ENCODE data around the gene GPR39.
A peak's percentile ranks its signal among the peaks of the same experiment; 100 is the strongest.
"Not testable (repeated sequence)": the region's sequence is repeated elsewhere in the genome, so short reads cannot be mapped to it uniquely, and the experiment has no call there.

The GPR39 gene

DNA sequence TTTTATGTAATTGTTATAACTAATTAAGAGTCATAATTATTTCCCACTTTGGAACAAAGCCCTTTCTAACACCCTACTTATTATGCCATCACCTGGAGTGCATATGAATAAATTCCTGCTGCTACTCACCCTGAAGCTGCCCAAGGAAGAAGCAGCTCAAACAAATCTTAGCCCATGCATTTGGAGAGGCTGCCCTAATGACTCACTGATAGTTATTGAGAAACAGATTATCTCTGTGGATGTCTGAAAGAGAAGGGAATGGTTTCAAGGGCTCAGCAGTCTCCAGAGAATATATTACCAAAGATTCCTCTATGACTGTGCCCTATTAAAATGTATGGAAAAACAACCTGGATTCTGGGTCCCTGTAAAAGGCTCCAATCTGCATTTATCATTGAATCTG, 81.0 kb downstream of the GPR39 start:
- DNase-seq, result no peak

DNA sequence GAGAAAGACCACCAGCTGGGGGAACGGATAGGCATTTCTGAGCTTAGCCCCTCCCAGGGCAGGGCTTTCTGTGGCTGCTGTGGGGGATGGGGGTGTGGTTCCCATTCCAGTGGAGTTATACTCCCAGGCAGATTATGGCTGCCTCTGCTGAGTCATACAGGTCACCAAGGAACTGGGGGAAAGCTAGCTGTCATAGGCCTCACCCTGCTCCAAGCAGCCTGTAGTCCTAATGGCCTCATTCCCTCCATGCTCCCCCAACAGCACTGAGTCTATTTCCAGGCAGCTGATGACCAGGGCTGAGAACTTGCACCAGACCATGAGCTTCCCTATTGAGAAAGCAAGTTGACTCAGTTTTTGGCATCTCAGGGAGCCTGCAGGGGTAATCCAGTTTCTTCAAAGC, 87.1 kb downstream of the GPR39 start:
- no peak for DNase-seq

DNA sequence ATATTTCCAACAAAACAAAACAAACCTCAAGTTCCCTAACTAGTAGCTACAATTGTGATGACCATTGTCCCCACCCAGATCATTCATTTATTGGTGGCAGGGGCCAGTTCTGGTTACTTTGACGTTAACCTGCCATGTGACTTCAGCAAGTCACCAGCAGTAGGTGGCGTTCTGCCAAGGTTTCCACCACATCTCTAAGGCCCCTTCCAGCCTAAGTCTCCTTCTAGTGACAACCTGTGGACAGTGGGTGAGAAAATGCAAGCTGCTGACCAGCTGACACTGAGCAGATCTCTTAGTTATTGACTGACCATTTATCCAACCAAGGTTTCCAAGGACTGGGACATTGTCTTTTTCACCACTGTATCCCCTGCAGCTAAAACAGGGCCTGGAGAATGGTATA, 98.4 kb downstream of the GPR39 start:
- no peak for DNase-seq

DNA sequence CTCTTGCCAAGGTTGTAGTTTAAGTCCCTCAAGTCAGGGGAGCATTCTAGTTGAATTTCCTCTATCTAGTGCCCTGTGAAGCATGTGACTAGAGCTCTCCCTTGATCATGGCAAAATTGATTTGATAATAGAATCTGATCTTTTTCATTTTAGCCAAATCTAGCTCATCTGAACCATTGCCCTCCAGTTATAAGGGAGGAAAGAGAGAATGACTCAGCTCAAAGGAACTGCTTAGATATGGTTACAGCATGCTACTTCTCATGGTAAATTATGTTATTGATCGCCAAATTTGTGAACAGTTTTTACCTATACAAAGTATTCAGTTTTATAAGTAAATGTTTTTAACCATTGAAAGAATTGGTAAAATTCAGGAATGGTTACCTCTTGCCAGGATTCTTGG, 100.8 kb downstream of the GPR39 start:
- DNase-seq, result no peak

DNA sequence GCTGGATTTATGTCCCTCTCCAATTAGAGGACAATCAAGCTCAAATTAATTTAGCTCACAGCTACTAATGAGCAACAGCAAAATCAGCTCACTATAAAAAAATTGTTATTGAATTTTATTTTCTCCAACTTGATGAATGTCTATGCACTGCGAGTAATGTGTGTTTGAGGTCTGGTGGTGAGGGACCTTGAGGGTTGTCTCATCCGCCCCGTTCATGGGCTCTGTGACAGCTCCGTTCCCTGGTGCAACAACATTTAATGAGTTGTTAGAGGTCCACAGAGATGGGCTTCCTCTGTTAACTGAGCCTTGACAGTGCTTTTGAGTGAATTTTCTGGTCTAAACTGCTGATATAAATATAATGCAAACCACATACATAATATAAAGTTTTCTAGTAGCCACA, 101.7 kb downstream of the GPR39 start:
- no peak for DNase-seq

DNA sequence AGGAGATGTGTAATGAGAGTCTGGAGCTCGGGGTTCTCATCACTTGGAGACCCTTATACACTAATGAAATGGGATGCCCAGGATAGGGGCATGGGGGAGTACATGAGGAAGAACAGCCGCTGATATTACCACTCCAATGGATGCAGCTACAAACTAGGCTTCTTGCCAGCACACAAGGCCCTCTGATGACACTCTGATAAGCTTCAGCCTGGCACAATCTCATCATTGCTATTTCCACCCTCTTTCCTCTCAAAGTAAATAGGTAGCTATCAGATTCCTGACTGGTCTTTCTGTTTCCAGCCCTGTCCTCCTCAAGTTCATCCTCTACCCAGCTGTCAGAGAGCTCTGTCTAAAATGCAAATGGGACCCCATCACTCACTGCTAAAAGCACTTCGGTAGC, 103.0 kb downstream of the GPR39 start:
- no peak for DNase-seq

DNA sequence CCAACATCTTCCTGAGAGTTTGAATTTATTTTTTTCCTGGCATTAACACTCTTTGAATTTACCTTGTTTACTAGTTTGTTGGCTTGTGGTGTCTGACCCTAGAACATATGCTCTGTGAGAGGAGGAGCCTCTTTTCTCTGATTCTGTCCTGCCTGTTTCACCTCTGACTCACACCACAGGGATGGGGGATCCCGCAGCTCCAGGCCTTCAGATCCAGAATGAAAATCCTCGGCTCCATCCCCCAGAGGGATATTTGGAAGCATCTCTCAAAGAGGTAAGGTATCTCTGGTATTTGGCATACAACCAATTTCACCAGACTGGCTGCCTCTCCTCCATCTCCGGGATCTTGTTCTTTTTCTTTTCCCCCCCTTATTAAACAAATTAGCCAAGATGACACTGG, 104.7 kb downstream of the GPR39 start:
- DNase-seq, result no peak

DNA sequence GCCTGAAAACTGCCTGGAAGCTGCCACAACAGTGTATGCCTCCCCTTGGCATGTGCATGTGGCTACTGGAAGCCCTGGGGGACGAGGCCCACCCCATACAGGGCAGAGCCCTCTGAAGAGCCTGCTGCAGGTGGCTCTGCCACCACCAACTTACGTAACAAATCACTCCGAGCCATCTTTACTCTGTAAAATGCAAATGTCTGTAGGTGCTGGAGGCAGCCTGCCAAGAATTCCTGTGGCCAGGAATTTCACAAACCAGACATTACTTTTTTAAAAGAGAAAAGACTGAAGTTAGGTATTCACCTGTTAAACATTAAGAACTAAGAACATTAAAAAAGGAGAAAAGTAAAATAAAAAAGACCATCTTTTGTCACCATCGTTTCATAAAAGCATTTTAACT, 106.3 kb downstream of the GPR39 start:
- no peak for DNase-seq

DNA sequence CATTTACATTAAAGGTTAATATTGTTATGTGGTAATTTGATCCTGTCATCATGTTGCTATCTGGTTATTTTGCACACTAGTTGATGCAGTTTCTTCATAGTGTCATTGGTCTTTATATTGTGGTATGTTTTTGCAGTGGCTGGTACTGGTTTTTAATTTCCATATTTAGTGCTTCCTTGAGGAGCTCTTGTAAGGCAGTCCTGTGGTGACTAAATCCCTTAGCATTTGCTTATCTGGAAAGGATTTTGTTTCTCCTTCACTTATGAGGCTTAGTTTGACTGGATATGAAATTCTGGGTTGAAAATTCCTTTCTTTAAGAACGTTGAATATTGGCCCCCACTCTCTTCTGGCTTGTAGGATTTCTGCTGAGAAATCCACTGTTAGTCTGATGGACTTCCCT, 120.5 kb downstream of the GPR39 start:
- DNase-seq, result not testable (repeated sequence)

DNA sequence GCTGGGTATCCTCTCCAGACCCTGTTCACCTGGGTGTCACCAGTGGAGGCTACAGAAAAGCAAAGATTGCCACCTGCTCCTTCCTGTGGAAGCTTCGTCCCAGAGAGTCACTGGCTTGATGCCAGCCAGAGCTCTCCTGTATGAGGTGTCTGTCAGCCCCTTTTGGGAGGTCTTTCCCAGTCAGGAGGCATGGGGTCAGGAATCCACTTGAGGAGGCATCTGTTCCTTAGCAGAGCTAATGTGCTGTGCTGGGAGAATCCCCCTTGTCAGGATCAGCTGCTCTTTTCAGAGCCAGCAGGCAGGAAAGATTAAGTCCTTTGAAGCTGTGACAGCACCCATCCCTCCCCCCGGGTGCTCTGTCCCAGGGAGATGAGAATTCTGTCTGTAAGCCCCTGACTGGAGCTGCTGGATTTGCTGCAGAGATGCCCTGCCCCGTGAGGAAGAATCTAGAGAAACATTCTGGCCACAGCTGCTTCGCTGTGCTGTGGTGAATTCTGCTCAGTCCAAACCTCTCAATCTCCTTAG, 121.8 kb downstream of the GPR39 start:
- no peak for DNase-seq

DNA sequence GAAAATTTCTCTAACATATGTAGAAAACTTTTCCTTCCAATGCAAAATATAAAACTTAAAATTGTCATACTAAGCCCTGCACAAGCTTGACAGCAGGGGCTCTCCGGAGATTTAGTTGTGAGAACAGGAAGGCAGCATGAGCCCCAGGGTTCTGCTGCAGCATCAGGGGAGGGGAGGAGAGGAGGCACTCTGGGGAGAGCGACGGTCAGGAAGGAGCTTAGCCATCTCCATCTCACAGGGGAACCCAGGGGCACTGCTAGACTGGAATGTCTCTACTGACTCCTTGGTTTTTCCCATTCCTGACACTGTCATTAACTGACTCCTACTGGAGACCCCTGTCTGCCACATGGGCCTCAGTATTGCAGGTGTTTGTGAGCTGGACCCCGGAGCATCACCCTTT, 123.6 kb downstream of the GPR39 start:
- no peak for DNase-seq

DNA sequence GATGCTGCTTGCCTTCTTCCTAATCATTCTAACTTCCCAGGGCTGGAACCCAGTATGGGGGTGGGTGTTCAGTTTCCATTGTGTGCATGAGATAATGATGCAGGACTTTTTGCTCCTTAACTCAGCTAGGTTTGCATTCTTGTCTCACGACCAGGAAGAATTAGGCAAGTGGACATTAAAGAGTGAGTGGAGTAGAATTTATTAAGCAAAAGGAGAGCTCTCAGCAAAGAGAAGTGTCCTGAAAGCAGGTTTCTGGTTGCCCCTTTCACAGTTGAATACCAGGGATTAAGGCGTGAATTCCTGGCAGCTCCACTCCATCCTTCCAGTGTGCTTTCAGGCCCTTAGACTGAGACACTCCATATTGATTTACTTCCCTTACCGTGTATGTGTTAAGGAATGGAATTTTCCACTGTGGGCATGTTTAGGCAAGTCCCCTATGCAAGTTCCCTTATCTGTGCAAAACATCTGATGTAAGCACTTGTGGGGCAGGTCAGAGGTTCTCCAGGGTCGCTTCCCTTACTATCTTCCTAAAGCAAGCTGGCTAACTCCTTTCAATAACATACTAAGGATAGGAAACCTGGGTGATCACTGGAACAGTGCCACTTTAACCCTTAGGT, 126.5 kb downstream of the GPR39 start:
- DNase-seq, result no peak

DNA sequence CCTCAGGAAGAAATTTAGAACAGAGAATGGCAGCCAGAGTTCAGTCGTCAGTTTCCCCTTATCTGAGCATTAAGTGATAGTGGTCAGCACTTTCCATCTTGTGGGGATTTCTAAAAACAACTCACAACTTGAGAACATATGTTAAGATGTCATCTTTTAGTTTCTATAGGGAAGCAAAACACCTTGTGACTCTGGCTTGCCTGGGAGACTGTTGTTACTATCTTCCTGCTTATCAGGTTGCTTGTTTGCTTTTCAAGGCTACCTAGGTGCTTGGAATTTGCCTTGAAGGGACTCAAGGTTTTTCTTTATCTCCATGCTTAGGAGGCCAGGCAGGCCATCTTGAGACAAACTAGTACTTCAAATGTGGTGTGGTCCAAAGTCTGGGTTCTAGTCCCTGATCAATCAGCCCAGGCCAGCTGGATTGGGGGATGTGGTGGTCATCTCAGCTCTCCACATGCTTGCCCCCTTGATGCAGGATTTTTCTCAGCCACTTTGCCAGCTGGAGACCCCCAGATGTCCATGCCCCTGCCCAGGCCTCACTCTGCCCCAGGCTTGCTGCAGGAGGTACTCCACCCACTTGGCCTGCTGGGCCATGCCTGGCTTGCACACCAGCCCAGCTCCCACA, 127.5 kb downstream of the GPR39 start:
- no peak for DNase-seq

DNA sequence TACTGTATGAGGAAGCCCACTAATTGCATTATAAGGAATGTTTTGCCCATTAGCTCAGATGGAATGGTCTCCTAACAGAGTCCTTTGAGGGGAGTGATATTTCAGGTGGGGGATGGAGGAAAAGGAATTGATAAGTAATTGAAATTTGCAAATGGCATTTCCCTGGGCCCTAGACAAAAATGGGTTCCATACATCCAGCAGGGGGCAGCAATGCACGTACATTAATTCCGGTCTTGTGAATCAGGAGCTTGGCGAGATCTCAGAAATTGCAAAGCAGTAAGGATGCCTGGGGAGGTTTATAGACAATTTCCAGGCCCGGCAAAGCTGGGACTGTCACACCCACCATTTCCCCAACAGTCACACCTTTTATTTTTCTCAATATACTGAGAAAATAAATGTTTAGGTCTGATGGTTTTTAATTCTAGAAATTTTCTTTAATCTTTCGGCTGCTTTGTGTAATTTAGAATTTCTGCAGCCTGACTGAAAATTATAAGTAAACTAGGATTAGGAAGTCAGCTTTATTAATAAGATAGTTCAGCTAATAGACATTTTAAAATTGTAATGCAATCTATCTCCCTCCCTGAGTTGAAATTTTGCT, 130.6 kb downstream of the GPR39 start:
- peak; percentile 64 to 68 for DNase-seq

DNA sequence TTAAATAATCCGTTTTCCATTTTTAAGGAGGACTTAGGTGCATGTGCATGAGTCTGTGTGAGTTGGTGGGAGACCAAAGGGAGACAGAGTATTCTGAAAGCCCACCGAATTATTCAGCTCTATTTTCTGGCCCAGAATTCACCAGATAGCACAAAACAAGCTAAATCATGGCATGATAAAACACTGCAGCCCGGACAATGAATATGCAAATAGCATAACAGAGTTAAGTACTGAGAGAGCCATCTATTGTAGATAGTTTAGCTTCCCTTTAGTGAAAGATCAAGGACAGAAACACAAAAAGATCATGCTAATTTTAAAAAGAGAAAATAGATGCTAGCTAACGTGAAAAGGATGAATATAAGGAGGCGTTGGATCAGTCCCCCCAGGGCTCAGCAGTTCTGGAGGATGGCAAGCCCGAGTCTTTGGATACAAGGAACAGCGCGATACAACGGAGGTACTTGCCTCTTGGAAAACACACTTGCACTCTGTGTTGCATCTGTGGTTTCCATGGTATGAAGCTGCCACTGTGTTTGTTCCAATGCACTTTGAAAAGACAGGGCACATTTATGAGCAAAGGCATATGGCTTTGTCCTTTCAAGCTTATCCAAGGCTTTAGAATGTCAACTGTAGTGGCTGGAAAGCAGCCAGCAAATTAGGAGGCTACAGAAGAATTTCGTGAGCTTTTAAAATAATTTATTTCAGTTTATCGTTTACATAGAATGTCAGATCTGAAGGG, 133.5 kb downstream of the GPR39 start:
- DNase-seq, result no peak

DNA sequence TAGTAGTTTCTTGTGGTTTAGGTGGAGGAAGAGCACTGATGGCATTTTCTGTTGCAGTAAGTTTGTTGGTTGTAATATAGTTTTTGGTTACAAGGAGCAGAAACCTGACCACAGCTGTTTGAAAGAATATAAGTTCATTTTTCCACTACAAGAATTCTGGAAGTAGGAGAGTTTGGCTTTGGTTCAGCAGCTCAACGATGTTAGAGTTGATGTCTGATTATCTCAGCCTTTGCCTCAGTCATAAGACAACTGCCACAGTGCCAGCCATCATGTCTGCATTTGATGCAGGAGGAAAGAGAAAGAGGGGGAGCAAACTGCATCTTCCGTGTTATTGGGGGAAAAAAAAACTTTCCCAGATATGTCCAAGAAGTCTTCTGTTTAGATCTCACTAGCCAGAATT, 134.3 kb downstream of the GPR39 start:
- no peak for DNase-seq

DNA sequence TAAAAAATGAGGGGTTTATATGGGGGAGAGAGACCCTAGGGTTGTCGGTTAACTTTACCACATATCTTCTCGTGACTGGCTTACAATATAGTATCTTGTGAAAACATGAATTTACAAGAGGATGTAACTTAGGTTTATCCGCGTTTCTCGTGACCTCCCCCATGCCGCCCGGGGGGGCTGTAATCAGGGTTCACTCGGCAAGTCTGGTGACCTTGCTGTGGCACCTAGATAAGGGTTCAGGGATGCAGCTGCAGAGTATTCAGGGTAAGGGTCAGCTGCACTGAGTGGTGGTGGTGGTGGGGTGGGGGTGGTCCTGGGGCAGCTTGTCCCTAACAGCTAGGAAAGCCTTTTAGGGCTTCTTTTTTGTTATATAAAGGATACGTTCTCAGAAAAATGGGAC, 141.1 kb downstream of the GPR39 start:
- DNase-seq, result no peak

DNA sequence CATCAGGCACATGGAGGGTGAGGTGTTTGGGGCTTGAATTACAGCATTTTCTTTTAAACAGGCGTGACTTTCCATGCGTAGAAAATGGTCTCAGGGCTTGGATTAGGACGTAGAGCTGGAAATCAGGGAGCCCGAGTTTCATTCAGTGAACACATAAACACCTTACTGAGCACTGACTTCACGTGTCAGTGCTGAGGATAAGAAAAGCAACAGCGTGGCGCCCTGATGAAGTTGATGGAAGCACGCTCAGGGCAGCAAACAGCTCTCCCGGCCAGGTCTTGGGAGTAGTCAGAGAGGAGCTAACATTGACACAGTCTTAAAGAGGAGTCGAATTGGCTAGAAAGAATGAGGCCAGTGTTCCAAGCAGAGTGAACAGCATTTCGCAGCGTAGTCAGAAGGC, 142.7 kb downstream of the GPR39 start:
- DNase-seq, result no peak

DNA sequence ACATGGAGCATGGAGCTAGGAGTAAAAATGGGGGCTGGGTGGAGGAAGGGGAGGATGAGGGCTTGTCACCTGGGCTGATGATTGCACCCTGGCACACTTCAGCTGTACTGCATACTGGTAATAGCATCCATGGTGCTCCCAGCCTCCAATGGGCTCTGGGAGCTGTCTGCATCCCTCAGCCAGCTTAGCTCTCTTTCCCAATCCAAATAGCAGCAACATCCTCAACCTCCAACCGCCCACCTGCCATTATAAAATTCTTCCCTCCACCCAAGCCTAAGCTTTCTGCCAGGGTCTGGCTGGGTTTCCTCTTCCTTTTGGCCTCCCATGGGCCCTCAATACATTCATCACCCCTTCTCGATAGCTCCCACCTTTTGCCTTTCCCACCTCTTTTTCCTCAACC, 143.3 kb downstream of the GPR39 start:
- no peak for DNase-seq

DNA sequence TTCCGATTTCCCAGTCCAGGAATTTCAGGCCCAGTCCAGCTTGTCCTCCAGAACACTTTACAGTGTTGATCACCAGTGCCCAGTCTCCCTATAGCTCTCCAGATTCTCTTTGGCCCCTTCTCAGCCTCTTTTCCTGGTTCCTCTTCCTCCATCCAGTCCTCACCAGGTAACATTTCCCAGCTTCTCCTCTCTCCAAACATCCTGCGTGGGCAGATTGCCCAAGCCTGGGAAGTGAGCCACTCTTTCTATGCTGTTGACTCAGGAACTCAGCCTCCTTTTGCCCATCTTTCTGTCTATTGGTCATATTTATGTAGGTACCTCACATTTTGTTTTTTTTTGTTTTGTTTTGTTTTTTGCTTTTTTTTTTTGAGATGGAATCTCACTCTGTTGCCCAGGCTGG, 144.0 kb downstream of the GPR39 start:
- no peak for DNase-seq

DNA sequence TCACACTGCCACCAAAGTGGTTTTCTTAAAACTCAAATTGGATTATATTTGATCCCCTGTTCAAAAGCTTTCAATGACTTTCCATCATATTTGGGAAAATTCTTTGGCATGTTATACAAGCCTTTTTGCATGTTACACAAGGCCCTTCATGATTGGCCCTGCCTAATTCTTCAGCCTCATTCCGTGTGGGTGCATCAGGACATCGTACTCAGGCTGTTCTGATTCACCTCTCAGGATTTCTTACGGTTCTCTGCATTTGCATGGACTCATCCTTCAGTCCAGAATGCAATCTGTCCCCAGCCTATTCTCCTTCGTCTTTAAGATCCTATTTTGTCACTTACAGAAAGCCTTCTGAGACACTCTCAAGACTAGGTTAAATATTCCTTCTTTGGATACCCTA, 145.6 kb downstream of the GPR39 start:
- DNase-seq, result no peak

DNA sequence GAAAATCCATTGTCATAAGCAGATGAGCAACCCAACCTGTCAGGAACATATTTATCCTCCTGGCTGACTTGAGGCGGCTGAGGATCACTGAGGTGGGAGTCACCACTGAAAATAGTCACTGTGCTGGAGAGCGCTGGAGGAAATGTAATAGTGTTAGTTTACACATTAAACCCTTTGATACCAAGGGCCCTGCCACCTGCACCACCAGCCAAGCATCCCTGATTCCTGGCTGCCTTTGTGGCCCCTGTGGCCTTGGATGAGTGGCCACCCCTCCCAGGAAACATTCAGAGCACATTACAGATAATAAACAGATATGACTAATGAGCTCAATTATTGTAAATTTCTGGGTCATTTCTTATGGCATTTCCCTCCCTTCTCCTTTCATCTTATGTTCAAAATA, 147.5 kb downstream of the GPR39 start:
- no peak for DNase-seq

DNA sequence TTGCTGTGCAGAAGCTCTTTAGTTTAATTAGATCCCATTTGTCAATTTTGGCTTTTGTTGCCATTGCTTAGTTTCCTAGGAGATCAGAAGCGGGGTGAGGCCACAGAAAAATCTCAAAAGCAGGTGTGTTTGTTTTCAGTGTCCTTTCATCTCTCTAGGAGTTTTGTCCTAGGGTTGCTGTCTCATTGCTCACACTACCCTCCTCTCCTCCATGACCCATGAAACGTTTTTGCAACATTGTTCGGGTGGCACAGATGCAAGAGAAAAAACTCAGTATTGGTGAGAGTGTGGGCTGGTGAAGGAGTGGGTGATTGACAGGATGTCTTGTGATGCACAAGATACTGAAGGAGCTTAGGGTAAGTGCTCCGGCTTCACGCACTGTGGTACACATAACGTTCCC, 149.8 kb downstream of the GPR39 start:
- DNase-seq, result no peak

DNA sequence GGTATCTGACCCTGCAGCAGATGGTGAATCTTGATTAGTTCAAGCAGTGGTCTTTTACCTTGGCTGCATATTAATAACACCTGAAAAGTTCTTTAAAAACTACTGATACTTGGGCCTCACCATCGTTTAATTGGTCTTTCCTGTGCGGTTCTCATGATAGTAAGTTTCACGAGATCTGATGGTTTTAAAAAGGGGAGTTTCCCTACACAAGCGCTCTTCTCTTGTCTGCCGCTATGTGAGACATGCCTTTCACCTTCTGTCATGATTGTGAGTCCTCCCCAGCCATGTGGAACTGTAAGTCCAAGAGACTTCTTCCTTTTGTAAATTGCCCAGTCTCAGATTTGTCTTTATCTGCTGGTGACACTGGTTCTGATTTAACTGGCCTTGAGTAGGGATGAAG, 151.1 kb downstream of the GPR39 start:
- no peak for DNase-seq
